Muscle layer of colon (tissue), 2 donors: ENCODE results near the gene COL9A2.

Experiments
- H3K27ac ChIP-seq: one replicate; pipeline ENCODE4 v1.7.0; 2013; ENCODE audit warnings: low read depth, mild to moderate bottlenecking, low read length, moderate library complexity
- H3K27me3 ChIP-seq, 2 donors: one replicate each; pipeline ENCODE4 v1.7.0; 2013; ENCODE audit warnings: low read length in 2 of 2, mild to moderate bottlenecking in 2 of 2; ENCODE audit not compliant: insufficient read depth in 2 of 2, control insufficient read depth in 1 of 2
- H3K36me3 ChIP-seq: one replicate; pipeline ENCODE4 v1.7.0; 2013; ENCODE audit warnings: mild to moderate bottlenecking, low read length; ENCODE audit not compliant: insufficient read depth
- H3K4me1 ChIP-seq: one replicate; pipeline ENCODE4 v1.7.0; 2013; ENCODE audit warnings: mild to moderate bottlenecking, low read length; ENCODE audit not compliant: insufficient read depth
- H3K4me3 ChIP-seq, 2 donors: one replicate each; pipeline ENCODE4 v1.7.0; 2013; ENCODE audit warnings: low read length in 2 of 2, low read depth in 1 of 2, mild to moderate bottlenecking in 1 of 2, moderate library complexity in 1 of 2
- H3K9ac ChIP-seq: one replicate; pipeline ENCODE4 v1.7.0; 2013; ENCODE audit warnings: low read length
- H3K9me3 ChIP-seq: one replicate; pipeline ENCODE4 v1.7.0; 2013; ENCODE audit warnings: mild to moderate bottlenecking, low read length
- donor health status: abdominal sarcoma.
- donor health status: Adenocarcinoma of cecum.

The COL9A2 gene

GRCh38 chr1:40301066-40301465 is 16.0 kb downstream of the COL9A2 start:
- Histone ChIP-seq H3K9me3 (no peaks in the 10 kb centered on the region), H3K27me3 (peaks cover 0 to 8% of the 10 kb centered on the region in 2 donors), H3K4me3 (no peak overlapping the region), H3K9ac (no peak overlapping the region), H3K4me1 (no peaks in the 10 kb centered on the region), H3K27ac (no peak overlapping the region), H3K36me3 (no peaks in the 10 kb centered on the region)

DNA sequence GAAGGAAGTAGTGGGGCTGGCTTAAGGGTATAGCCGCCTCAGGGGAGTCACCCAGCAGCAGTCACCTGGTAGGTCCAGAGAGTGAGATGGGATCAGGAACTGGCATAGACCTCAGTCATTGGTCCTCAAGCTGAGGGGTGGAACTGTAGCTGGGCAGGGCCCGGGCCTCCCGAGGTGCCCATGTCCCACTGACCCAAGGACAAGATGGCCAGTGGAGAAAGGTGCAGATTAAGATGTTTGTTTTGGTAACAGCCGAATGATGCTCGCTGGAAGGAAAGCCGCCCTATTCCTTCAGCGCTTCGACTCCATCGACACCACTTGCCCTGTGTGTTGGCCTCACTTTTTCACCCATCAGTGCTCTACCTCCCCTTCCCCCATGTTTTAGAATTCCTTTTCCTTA is 16.4 kb downstream of the COL9A2 start:
- Histone ChIP-seq H3K9ac (no peak overlapping the region), H3K27ac (no peak overlapping the region), H3K27me3 (peaks cover 0 to 8% of the 10 kb centered on the region in 2 donors), H3K4me1 (no peaks in the 10 kb centered on the region), H3K4me3 (no peak overlapping the region), H3K9me3 (no peaks in the 10 kb centered on the region), H3K36me3 (no peaks in the 10 kb centered on the region)

GRCh38 chr1:40300249-40300567 is 16.9 kb downstream of the COL9A2 start:
- Histone ChIP-seq H3K4me3 (no peak overlapping the region), H3K4me1 (no peaks in the 10 kb centered on the region), H3K27me3 (peaks cover 0 to 8% of the 10 kb centered on the region in 2 donors), H3K27ac (no peak overlapping the region), H3K9me3 (no peaks in the 10 kb centered on the region), H3K36me3 (no peaks in the 10 kb centered on the region), H3K9ac (no peak overlapping the region)

- Histone ChIP-seq H3K9me3 (no peaks in the 10 kb centered on the region), H3K27ac (no peak overlapping the region), H3K4me1 (no peaks in the 10 kb centered on the region), H3K4me3 (no peak overlapping the region), H3K9ac (no peak overlapping the region), H3K27me3 (peaks cover 0 to 7% of the 10 kb centered on the region in 2 donors), H3K36me3 (peaks cover 1% of the 10 kb centered on the region)
Measured at GRCh38 chr1:40299366-40300248, 17.5 kb downstream of the COL9A2 start.

GRCh38 chr1:40291293-40291692 is 25.8 kb downstream of the COL9A2 start:
- Histone ChIP-seq H3K27me3 (no peaks in the 10 kb centered on the region), H3K4me3 (no peak overlapping the region), H3K27ac (no peak overlapping the region), H3K4me1 (no peaks in the 10 kb centered on the region), H3K9ac (no peak overlapping the region), H3K9me3 (no peaks in the 10 kb centered on the region), H3K36me3 (peaks cover 53% of the 10 kb centered on the region)

DNA sequence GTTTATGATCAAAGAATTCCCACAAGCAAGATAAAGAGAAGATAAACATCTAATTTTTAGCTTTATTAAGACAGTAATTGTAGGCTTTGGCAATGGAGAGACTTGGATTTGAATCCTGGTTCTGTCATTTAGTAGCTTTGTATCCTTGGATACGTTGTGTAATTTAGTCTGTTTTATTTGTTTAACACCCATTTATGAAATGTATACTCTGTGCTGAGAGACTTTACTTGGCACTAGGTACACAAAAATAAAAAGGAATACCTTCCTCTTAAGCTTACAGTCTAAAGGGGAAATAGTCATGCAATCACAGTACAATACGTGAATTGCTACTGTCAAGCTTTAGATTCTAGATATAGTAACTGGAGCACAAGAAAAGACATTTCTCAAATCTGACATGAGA is 35.2 kb downstream of the COL9A2 start:
- H3K9ac ChIP-seq = no peak overlapping the region
- no peak overlapping the region for H3K4me3 ChIP-seq
- H3K36me3 ChIP-seq = peaks cover 8% of the 10 kb centered on the region
- H3K27ac ChIP-seq = no peak overlapping the region
- H3K9me3 ChIP-seq = no peaks in the 10 kb centered on the region
- H3K27me3 ChIP-seq = no peaks in the 10 kb centered on the region
- H3K4me1 ChIP-seq = peaks cover 7% of the 10 kb centered on the region

DNA sequence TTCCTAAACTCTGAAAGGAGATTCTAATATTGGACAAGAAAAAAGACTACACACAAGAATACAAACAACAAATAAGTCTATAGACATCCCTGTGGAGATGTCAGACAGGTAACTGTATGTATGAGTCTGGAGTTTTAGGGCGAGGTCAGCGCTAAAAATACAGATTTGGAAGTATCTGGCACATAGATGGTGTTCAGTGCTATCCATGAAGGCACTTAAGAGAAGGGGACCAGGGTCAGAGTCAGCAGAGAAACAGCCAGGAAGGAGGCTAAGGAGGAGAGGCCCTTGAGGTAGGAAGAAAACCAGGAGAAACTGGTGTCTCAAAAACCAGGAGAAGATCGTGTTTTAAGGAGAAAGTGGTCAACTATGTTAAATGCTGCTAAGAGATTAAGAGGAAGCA is 41.0 kb downstream of the COL9A2 start:
- H3K27ac ChIP-seq = no peak overlapping the region
- no peak overlapping the region for H3K9ac ChIP-seq
- H3K4me1 ChIP-seq = no peaks in the 10 kb centered on the region
- H3K36me3 ChIP-seq = peaks cover 37% of the 10 kb centered on the region
- H3K4me3 ChIP-seq = no peak overlapping the region
- no peaks in the 10 kb centered on the region for H3K9me3 ChIP-seq
- no peaks in the 10 kb centered on the region for H3K27me3 ChIP-seq

DNA sequence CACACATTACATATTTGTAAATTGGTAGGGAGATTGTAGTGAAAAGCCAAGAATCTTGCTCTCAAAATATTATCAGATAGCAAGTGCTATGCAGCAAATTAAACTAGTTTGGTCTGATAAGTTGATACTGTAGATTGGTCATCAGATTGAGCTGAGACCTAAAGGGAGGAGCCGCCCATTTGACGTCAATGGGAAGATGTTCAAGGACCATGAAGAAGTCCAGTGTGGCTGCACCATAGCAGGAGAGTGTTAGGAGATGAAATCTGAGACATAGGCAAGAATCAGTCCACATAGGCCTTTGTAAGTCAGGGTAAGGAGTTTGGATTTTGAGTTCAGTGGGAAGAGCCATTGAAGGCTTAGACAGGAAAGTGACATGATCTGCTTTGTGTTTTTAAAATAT is 42.8 kb downstream of the COL9A2 start:
- Histone ChIP-seq H3K27ac (no peak overlapping the region), H3K36me3 (peaks cover 50% of the 10 kb centered on the region)

DNA sequence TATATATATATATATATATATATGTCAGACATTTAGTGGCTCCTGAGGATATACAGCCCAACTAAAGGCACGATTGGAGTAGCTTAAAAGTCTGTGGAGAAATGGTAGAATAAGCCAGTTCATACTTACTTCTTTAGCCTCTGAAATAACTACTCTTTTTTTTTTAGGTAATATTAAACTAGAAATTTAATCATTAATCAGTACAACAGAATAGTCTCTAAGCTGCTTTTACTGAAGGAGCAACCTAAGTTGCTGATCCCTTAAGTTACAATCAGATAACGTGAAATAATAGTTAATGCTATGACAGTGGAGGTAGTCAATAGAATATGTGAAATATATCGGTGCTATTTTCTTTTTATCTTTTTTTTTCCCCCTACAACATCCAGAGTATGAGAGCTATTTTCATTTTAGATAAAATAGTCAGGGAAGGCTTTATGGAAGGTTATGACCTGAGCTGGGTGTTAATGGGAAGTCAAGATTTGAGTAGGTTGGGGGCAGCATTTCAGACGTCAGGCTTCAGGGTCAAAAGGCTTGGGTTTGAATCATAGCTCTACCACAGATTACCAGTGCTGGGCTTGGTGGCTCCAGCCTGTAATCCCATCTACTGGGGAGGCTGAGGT is 43.4 kb downstream of the COL9A2 start:
- no peaks in the 10 kb centered on the region for H3K9me3 ChIP-seq
- peaks cover 50% of the 10 kb centered on the region for H3K36me3 ChIP-seq
- H3K27ac ChIP-seq = no peak overlapping the region
- no peak overlapping the region for H3K9ac ChIP-seq
- H3K4me3 ChIP-seq = no peak overlapping the region
- no peaks in the 10 kb centered on the region for H3K27me3 ChIP-seq
- peaks cover 6% of the 10 kb centered on the region for H3K4me1 ChIP-seq

More for the DNA sequence above, 42.8 kb downstream of the COL9A2 start:
- peaks cover 6% of the 10 kb centered on the region for H3K4me1 ChIP-seq
- H3K4me3 ChIP-seq = no peak overlapping the region
- H3K9me3 ChIP-seq = no peaks in the 10 kb centered on the region
- no peak overlapping the region for H3K9ac ChIP-seq
- H3K27me3 ChIP-seq = no peaks in the 10 kb centered on the region

GRCh38 chr1:40272653-40273213 is 44.4 kb downstream of the COL9A2 start:
- peaks cover 12% of the 10 kb centered on the region for H3K4me1 ChIP-seq
- H3K27ac ChIP-seq = no peak overlapping the region
- no peaks in the 10 kb centered on the region for H3K27me3 ChIP-seq
- peaks cover 53% of the 10 kb centered on the region for H3K36me3 ChIP-seq
- H3K9ac ChIP-seq = no peak overlapping the region
- H3K4me3 ChIP-seq = no peak overlapping the region
- no peaks in the 10 kb centered on the region for H3K9me3 ChIP-seq

DNA sequence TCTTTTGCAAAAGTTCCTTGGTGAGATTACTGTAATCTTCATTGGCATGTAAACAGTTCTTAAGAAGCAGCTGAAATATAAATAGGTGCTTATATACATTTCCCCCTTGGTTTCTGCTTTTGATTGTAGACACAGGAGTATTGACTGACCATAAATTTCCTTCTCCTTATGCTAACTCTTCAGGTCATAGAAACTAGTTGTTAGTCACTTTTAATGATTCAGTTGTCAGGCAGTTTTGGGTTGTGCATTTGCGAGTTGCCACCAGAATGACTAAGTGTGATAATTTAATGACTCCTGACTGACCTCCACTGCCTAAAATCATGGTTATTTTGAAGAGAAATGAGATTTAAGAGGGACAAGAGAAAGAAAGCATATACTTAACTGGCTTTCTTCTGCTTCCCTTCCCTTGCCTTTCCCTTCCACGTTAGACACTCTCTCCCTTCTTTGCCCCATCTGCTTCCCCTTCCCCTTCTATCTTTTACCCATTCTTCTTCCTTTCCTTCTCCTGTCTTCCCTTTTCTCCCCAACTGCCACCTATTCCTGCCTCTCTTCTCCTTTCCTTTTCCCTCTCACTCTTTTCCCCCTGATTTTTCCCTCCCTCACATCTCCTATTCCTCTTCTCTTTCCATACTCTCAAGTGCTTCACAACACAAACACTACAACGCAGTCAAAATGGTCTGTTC is 46.8 kb downstream of the COL9A2 start:
- peaks cover 17% of the 10 kb centered on the region for H3K4me1 ChIP-seq
- peaks cover 45% of the 10 kb centered on the region for H3K36me3 ChIP-seq
- no peak overlapping the region for H3K9ac ChIP-seq
- no peak overlapping the region for H3K27ac ChIP-seq
- no peak overlapping the region for H3K4me3 ChIP-seq
- H3K27me3 ChIP-seq = no peaks in the 10 kb centered on the region
- H3K9me3 ChIP-seq = no peaks in the 10 kb centered on the region
